Measurements from ENCODE around the gene ABCC11.
A peak's percentile ranks its signal among the peaks of the same experiment; 100 is the strongest.
"Not testable (repeated sequence)": the region's sequence is repeated elsewhere in the genome, so short reads cannot be mapped to it uniquely, and the experiment has no call there.

ABCC11 gene

GRCh38 chr16:48204825-48205151 lies 42.6 kb downstream of the ABCC11 start:
- FAIRE-seq (no peak), DNase-seq (ENCODE audit: low spot score) (no peak)

GRCh38 chr16:48203974-48204824 lies 43.1 kb downstream of the ABCC11 start:
- FAIRE-seq = no peak
- DNase-seq (ENCODE audit: low spot score) = no peak

- DNase-seq (ENCODE audit: low spot score) (no peak), FAIRE-seq (no peak)
Observed at GRCh38 chr16:48201515-48202201, 45.7 kb downstream of the ABCC11 start.

GRCh38 chr16:48197294-48197693 lies 50.0 kb downstream of the ABCC11 start:
- no peak for FAIRE-seq
- no peak for DNase-seq (ENCODE audit: low spot score)

- FAIRE-seq (peak; percentile 13), DNase-seq (ENCODE audit: low spot score) (peak; percentile 31)
Observed at GRCh38 chr16:48194828-48195556, 52.3 kb downstream of the ABCC11 start.

- DNase-seq (ENCODE audit: low spot score) (no peak), FAIRE-seq (no peak)
Observed at GRCh38 chr16:48193846-48194245, 53.5 kb downstream of the ABCC11 start.

- FAIRE-seq (no peak), DNase-seq (ENCODE audit: low spot score) (no peak)
Observed at GRCh38 chr16:48188449-48189102, 58.8 kb downstream of the ABCC11 start.

GRCh38 chr16:48187779-48188178 lies 59.6 kb downstream of the ABCC11 start:
- DNase-seq (ENCODE audit: low spot score) = no peak
- no peak for FAIRE-seq

GRCh38 chr16:48184681-48185080 lies 62.7 kb downstream of the ABCC11 start:
- DNase-seq (ENCODE audit: low spot score) (no peak), FAIRE-seq (no peak)

- FAIRE-seq = no peak
Observed at GRCh38 chr16:48182979-48183537, 64.3 kb downstream of the ABCC11 start.

GRCh38 chr16:48181746-48182520 lies 65.4 kb downstream of the ABCC11 start:
- not testable (repeated sequence) for FAIRE-seq; DNase-seq (ENCODE audit: low spot score)

More at GRCh38 chr16:48182979-48183537, 64.3 kb downstream of the ABCC11 start:
- no peak for DNase-seq (ENCODE audit: low spot score)

GRCh38 chr16:48180868-48181480 lies 66.4 kb downstream of the ABCC11 start:
- no peak for DNase-seq (ENCODE audit: low spot score)
- no peak for FAIRE-seq

GRCh38 chr16:48176635-48177408 lies 70.5 kb downstream of the ABCC11 start:
- FAIRE-seq = no peak

GRCh38 chr16:48173889-48174288 lies 73.5 kb downstream of the ABCC11 start:
- FAIRE-seq = no peak

More at GRCh38 chr16:48176635-48177408, 70.5 kb downstream of the ABCC11 start:
- DNase-seq (ENCODE audit: low spot score) = no peak

GRCh38 chr16:48172682-48173081 lies 74.7 kb downstream of the ABCC11 start:
- FAIRE-seq (no peak), DNase-seq (ENCODE audit: low spot score) (no peak)

More at GRCh38 chr16:48173889-48174288, 73.5 kb downstream of the ABCC11 start:
- DNase-seq (ENCODE audit: low spot score) = no peak

GRCh38 chr16:48169896-48170295 lies 77.4 kb downstream of the ABCC11 start:
- no peak for DNase-seq (ENCODE audit: low spot score)
- no peak for FAIRE-seq

GRCh38 chr16:48168075-48168474 lies 79.3 kb downstream of the ABCC11 start:
- no peak for FAIRE-seq
- DNase-seq (ENCODE audit: low spot score) = no peak

- not testable (repeated sequence) for FAIRE-seq; DNase-seq (ENCODE audit: low spot score)
Observed at GRCh38 chr16:48166617-48167016, 80.7 kb downstream of the ABCC11 start.

- no peak for FAIRE-seq
Observed at GRCh38 chr16:48165961-48166578, 81.3 kb downstream of the ABCC11 start.

More at GRCh38 chr16:48165961-48166578, 81.3 kb downstream of the ABCC11 start:
- DNase-seq (ENCODE audit: low spot score) = no peak
